NCI-H69 (cell line): Measurements from ENCODE around the gene MRAS.
"Not testable (repeated sequence)": the region's sequence is repeated elsewhere in the genome, so short reads cannot be mapped to it uniquely, and the experiment has no call there.

ENCODE experiments used
- DNase-seq: peaks from one replicate; lab custom pipeline; 2025; lab: John Stamatoyannopoulos, UW

The MRAS gene

DNA sequence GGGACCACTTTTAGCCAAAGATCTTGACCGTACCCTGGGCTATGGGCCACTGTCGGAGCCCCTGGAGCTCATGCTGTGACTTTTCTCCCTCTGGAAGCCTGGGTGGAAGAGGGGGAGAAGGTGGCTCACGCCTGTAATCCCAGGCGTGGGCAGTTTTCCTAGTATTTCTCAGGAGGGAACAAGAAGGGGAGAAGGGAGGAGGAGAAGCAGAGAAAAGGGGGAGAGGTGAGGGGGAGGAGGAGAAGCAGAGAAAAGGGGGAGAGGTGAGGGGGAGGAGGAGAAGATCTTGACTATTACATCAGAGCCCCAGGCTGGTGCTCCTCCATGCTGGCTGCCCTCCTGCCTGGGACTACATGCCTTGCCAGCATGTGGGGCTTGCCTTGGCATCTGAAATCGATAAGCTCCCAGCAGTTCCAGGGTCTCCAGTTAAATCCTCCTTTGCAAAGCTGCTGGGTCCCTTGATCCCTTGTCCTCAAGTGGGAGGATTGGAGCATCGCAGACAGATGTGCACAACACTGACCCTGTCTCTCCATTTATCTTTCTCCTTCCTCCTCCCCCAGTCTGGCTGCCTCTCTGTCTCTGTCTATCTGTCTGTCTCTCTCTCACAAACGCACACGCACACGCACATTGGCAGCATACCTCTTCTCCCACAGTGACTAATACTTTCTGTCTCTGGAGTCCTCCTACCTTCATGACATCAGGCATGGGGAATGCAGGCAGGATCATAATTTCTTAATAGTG is 41.6 kb downstream of the MRAS start:
- DNase-seq, result no peak

DNA sequence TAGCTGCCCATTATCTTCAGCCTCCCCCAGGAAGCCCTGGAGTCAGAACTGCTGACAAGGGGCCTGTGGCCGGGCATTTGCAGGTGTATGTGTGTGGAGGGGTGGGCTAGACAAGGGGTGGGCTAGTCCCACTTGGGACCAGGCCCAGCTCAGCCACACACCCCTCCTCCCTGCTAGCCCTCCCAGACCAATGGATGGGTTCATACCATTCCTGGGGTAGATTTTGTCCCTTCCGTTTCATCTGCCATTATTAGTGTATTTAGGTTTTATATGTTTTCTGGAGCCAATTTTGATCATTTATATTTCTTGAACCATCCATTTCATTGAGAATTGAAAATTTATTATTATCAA is 42.2 kb downstream of the MRAS start:
- no peak for DNase-seq

DNA sequence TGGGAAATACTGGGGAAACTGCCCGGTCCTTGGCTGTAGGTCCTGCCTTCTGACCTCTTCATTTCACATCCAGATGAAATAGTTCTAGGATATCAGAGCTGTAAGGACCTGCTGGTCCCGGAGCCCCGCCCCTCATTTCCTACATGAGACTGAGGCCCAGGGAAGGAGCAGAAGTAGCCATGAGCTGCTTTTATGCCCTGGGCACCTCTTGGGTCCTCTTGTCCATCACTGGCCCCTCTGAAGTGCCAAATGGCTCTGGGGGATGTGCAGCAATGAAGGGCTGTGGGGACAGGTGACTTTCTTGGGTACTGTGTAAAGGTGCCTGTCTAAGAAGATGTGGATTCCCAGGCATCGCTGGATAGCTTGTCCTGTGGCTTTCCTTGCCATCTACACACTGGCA is 45.8 kb downstream of the MRAS start:
- no peak for DNase-seq

DNA sequence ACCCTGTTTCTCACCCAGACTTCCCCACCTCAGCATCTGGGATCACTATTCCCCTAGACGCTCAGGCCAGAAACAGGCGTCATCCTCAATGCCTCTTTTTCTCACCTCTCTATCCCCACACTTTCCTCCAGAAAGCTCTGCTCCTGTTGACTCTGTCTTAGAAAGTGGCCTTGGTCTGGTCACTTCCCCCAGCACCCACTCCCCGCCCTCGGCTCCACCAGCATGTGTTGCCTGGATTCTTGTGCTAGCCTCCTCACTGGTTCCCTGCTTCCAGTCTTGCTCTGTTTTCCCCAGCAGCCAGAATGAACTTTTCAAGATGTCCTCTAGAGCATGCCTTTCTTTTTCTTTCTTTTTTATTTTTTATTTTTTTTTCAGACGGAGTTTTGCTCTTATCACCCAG is 46.3 kb downstream of the MRAS start:
- no peak for DNase-seq

DNA sequence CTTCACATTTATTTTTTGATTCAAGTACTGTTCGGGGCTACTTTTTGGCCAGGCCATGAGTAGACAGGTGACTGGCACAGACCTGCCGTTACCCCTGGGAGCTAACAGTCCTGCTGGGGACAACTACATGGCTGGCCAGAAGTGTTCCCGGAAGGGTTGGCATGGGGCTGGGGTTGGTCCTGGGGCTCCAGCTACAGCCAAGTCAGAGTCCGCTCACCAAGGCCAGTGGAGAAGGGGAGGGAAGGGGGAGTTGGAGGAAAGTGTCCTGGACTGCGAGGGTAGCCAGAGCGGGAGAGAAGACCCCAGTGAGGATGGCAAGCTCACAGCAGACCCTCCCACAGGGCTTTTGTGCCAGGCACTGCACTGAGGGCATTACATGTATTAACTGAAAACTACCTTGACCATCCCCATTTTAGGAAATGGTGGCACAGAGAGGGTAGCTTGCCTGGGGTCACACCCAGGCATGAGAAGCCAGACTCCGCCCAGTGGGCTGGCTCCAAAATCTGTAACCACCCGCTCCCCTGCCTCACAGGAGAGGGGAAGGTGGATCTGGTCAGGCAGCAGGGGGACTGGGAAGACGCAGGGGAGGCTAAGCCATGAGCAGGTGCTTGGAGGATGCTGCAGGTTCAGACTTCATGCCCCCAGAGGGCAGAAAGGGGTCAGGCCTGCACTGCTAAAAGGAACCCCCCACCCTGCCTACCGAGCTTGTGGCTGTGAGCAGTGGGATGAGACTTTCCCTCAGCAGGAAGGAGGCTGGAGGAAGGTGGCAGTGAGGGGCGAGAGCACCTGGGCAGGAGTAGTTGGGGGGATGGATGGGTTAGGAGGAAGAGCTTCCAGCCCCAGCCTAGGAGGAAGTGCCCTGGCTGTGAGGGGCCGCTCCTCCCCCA is 47.7 kb downstream of the MRAS start:
- no peak for DNase-seq

DNA sequence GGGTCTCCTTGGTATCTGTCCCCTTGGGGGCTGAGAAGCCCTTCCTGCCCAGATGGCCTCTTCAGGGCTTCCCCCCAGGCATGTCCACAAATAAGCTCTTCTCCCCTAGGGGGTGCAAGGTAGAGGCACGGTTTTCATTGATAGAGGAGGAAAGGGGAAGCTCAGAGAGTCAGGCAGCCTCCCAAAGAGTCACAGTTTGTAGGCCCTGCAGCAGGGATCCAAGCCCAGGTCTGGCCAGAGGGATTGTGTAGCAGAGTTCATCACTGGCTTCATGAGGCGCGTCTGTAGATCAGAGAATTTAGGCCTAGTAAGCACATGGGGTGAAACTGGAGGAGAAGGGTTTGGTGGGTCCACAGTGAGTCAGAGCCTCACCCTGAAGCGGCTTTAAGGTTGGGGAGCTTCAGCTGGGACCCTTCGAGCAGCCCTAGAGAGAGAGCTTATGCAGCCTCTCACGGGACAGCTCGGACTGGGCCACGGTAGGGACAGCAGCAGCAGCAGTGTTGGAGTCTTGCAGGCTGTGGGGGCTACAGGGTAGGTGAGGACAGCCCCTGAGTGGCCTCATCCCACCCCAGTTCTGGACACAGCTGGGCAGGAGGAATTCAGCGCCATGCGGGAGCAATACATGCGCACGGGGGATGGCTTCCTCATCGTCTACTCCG is 48.5 kb downstream of the MRAS start:
- DNase-seq, result no peak

DNA sequence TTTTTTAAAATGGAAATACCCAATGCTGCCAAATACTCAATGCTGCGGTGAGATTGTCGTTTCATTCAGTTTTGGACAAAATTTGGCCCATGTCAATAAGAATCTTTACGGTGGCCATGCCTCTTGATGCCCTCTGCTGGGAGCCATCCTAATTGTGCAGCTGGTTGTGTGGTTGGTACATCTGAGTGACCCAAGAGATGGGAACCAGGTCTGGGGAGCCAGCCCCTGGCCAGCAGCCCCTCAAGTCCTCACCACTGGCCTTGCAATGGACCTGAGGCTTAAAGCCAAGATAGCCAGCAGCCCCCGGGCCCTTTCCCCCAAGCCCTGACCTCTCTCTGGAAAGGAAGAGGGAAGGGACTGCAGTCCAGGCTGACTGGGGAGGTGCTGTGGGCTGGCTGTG is 49.6 kb downstream of the MRAS start:
- DNase-seq, result no peak

DNA sequence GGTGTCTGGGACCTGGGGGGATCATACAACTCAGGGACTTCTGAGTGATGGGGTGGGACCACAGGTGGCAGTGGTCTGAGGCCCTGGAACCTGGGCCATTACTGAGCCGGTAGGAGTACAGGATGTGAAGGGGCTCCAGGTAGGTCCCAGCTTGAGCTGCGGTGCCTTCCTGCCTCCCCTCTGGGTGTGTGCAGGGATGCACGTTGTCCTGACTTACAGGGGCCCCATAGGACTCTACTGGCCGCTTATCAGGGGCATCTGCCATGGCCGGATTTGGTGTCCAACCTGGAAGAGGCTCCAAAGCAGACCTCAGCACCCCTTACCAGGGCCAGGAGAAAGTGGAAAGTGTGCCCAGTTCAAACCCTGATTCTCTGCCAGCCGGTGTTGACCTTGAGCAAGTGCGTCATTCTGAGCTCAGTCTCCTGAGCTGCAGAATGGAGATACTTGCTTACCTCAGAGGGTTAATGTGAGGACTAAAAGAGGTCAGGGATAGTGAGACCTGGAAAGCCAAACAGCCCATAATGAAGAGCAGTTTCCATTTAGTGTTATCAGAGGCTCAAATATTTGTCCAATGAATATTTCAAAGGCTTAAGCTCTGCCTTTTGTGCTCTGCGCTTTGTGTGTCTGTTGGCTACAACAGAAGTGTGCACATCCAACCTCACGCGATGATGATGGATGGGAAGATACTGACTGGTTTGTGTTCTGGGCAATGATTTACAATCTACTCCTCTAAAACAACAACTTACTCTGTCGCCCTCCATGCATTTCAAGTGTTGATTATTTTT is 50.6 kb downstream of the MRAS start:
- no peak for DNase-seq

DNA sequence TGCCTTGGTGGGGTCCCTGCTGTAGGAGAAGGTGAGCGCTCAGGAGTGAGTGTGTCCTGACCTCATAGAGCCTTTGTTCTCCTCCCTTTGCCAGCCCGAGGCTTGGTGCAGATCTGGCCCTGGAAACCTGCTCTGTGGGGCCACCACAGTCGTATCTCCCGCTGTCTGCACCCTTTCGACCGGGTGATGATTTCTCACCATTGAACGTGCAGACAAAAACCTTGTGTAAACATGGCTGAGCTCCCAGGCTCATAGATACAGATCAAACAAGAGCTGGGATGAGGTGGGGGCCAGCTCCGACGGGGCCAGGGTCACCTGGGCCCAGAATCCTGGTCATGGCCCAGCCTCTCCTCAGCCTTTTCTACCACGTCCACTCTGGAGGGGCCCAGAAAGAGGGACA is 51.4 kb downstream of the MRAS start:
- no peak for DNase-seq

DNA sequence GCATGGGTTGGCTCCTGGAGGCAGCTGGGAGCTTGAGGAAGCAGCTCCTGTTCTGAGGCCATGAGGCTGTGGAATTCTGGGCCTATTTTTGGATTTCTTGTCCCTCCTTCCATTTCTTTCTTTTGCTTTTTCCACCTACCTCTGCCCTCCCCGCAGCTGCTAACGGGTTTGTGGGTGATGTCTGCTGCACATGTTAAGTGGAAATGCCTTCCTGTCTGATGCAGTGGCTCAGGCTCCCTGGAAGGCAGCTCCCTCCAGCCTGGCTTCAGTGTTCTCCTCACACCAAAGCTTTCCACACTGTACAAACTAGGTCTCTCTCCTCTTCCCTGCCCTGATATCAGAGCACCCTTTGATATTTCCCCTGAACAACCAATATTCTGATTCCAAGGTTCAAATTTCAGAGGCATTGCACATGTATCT is 52.3 kb downstream of the MRAS start:
- no peak for DNase-seq

DNA sequence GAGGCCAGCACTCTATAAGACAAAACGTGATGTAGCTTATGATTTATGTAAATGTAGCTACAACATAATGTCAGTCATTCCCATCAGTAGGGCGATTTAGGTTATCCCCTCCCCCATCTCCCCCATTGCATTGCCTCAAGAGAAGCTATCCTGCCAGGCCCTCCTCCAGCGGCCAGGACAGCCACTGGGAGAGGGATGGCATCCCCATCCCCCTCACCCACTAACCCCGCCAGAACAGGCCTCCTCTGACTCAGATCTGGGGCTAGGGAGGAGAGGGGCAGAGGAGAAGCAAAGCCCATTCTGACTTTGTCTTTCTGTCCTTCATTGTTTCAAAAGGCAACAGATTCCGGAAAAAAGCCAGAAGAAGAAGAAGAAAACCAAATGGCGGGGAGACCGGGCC is 53.5 kb downstream of the MRAS start:
- DNase-seq, result no peak

DNA sequence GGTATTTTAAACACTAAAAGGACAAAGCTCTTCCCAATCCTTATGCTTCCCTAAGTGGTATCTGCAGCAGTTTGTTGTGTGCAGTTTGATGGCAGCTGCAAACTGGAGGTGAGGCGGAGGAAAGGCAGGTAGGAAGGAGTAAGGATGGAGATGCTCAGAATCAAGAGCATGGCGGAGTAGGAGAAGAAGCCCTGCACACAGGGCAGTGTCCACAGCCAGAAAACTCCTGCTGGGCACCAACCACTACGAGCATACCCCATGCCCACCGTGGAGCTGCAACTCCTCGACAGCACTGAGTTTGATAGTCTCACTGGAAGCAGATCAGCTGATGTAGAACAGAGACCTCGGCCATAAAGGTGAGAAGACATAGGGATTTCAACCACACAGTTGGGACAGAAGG is 55.7 kb downstream of the MRAS start:
- no peak for DNase-seq

DNA sequence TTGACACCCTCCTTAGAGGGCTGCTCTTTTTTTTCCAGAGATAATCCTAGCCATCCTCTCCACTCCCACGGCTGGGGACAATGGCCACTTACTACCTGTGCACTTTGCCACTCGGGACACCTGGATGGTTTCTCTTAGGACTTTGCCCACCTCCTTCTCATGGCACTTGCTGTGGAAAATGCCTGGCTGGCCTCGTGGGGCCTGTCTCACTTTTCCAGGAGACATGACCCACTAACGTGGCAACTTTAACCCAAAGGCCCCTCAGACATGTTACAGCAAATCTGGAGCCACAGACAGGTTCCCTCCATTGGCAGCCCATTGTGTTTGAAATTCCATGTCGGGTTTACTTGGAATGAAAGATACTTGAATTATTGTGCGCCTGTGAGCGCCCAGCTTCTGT is 56.6 kb downstream of the MRAS start:
- DNase-seq, result no peak

DNA sequence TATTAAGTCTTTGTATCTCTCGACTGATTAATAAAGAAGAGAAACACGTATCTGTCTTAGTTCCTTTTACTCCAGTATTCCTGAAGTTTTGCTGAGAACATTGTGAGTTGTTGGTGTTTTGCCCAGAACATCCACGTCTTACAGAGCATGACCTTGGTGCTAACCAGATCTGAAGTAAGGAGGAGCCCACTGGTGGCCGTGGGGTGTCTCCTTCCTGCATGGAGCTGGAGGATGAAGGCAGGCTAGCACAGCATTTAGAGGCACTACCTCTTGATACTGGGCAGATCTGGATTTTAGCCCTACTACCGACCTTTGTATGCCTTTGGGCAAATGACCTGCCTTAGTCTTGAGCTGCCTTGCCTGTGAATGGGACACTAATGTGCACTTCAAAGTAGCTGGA is 57.1 kb downstream of the MRAS start:
- DNase-seq, result no peak

DNA sequence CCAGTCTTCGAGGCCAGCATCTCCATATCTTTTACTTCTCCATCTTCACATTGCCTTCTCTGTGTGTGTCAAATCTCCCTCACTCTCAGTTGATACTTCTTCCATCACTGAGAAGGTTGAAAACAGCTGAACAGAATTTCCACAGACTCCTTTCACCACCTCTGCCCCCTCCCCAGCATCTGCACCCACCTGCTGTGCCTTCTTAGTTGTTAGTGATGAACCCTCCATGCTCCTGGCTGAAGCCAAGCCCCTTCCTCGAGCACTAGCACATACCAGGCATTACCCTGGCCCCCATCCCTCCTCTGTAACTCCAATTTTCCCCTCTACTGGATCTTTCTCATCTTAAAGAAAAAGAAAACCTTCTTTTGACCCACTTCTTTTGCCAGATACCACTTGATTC is 58.2 kb downstream of the MRAS start:
- no peak for DNase-seq

DNA sequence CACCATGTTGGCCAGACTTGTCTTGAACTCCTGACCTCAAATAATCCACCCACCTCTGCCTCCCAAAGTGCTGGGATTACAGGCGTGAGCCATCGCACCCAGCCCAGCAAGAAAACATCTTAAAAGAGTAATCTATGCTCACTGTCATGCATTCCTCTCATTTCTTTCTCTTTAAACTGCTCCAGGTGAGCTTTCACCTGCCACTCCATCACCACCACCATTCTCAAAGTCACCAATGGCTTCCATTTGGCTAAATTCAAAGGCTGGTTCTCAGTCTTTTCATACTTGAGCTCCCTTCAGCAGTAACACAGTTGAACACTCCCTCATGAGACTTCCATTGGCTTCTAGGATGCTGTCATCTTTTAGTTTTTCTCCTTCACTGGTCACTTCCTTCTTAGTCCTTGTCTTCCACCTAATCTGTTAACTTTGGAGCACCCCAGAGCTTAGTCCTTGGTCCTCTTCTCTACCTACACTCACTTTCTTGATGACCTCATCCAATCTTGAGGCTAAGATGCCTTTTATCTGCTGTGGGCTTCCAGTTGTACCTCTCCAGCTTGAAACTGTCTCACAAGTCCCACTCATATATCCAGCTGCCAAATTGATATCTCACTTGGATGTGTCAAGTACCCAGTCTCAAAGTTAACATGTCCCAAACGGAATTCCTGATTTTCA is 59.0 kb downstream of the MRAS start:
- no peak for DNase-seq

DNA sequence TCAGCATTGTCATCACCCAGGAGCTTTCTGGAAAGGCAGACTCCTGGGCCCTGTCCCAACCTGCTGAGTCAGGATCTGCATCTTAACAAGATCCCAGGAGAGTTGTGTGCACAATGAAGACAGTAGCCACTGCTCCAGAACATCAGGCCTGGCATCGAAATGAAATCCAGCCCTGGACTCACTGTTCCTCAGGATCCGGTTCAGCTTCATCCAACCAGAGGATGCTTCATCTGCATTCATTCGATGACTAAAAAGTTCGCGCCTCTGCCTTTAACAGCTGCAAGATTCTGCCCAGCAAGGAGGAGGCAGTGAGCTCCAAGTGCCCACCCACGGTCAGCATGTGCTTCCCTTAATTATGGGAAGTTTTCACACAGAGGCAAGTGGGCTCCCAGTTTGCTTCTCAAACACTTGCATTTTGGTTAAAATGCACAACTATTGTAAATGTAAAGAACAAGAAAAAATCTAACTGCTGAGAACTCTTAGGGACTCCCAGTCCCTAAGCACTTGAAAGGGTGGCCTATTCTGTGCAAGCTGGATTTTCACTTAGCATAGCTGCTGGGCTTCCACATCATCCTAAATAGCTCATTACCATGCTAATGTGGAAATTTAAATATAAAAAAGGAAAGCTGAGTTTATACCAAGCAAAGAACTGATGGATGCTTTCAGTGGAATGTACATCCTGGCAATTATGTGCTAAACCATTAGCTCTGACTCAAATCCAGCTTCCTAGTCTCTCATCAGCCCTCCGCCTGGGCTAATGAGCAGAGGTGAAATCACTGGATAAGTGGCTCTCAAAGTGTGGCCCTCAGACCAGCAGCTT is 60.6 kb downstream of the MRAS start:
- no peak for DNase-seq

DNA sequence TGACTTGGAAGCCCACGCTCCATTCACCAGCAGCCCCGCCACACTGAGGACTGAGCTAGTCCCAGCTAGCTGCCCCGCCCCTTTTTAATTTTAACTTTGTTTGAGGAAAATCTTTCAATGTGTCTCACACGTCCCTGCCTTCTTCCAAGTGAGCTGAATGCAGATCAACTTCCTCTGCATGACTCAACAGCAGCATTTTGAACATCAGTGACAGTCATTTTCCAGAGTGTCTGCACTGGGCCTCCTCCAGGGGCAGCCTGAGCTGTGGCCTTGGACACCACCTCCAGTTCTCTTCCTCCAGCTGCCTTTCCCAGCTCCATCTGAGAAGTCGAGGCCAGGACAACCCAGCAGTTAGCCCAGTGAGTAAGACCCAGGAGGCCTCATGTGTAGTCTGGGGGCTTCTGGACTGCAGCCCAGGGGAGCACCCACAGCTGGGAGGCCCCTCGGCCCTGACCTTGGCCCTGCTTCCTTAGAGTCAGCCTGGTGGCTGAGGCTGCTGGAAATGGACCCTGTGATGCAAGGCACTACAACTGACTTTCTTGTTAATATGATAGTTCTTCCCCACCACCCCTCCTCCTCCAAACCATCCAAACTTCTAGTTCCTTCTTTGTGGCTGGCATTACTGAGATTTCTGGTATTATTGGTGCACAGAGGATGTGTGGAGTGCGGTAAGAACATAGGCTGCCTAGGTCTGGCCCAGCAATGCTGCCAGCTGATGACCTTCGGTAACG is 64.6 kb downstream of the MRAS start:
- no peak for DNase-seq

DNA sequence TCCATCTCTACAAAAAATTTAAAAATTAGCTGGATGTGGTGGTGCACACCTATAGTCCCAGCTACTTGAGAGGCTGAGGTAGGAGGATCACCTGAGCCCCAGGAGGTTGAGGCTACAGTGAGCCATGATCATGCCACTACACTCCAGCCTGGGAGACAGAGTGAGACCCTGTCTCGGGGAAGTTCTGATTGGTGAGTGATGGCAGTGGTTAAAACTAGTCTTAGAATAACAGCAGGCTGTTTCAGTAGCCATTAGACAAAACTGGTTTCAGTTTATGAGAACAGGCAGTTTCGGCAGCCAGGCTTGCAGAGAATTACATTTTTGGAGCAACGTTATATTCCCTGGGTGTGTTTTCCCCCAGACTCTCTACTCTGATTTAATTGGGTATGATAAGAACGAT is 67.9 kb downstream of the MRAS start:
- DNase-seq, result not testable (repeated sequence)

DNA sequence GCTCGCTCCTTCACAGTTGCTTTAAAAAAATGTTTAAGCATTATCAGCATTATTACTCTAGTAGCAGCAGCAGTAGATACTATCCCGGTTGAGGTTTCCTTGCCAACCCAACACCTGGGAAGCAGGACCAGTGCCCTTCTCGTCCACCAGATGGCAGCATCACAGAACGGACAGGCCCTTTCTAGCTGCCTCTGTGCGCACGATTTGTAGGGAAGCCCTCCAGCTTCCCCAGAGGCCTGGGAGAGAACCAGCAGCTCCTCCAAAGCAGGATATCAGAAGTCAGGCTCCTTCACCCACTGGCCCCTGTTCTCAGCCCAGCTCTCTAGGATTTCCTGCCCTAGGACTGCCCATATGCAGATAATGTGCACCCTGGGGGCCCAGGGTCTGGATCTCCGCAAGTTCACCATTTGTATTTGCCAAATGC is 69.2 kb downstream of the MRAS start:
- DNase-seq, result peak; percentile 69
